GM21447 (cell line): ENCODE results near the gene IQCK.

ENCODE experiments used
- ATAC-seq: cut with Tn5 transposase; IDR thresholded peaks from one replicate; pipeline ENCODE4 v1.9.1; 2021; ENCODE audit not compliant: unreplicated experiment

IQCK gene

DNA sequence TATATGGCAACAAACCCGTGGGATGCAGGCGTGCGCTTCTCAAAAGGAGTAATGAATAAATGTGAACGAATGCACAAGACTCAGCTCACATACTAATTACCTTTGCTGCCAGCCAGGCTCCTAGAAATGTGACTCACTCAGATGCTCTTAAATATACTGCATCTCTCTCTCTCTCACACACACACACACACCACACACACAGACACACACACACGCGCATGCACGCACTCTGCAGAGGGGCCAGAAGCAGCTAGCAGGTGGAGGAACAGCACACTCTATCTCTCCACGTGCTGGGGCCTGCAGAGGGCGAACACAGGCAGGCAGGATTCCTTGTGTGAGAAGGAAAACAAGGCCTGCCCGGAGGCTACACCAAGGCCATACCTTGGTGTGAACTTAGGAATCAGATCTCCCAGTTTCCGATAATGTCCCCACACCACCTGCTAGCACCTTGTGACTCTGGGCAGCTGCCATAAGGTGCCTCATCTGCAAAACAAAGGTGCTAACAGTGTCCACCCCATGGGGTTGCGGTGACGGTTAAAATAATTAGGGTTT is 161.2 kb downstream of the IQCK start:
- no peak for ATAC-seq

GRCh38 chr16:19881028-19881427 is 163.0 kb downstream of the IQCK start:
- no peak for ATAC-seq

DNA sequence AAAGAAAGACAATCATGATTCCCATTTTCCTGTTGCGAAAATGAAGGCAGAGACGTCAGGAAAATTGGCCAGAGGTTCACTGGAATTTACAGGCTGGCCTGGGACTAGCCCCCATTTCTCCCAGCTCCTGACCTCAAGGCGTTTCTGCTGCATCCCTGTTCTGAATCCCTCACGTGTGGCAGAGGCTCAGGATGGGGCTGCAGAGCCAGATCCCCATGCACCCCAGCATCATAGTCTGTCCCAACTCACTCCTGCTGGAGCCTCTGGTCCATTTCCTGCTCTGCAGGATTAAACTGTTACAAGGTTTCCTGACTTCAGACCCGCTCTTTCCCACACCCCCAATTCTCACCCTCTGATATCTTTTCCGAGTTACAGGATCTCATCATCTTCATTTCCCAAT is 163.7 kb downstream of the IQCK start:
- no peak for ATAC-seq

DNA sequence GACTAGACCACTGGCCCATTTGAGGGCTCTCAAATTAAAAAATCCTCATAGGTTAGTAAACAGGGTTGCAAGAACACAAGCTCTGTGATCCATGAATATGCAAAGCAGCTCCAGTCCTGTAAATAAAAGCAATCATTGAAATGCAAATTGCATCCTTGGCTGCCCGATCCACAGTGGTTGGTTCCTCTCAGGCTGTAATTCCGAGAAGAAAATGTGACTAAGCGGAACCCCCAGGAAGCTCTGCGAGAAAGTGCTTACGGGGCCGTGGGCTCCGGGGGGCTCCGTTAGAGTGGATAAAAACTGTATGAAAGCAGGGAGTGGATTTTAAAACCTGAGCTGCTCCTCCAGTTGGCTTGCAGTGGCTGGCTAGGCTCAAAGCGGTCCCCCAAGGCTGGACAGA is 164.1 kb downstream of the IQCK start:
- no peak for ATAC-seq

DNA sequence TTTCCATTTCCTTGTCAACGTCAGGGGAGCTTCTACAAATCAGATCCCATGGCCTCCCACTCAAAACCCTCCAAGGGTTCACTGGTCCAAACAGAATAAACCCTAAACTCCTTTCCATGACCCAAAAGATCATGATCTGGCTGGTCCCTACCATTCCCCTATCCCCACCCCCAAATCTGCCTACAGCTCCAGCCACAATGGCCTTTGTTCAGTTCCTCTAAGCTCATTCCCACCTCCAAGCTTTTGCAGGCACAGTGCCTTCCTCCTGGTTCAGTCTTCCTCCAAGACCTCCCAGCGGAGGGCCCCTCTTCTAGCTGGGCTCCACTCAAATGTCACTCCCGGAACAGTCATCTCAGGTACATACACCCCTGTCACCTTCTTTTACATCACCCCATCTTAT is 164.6 kb downstream of the IQCK start:
- no peak for ATAC-seq

- ATAC-seq: no peak
These were observed 165.4 kb downstream of the IQCK start for GRCh38 chr16:19883296-19883965.

DNA sequence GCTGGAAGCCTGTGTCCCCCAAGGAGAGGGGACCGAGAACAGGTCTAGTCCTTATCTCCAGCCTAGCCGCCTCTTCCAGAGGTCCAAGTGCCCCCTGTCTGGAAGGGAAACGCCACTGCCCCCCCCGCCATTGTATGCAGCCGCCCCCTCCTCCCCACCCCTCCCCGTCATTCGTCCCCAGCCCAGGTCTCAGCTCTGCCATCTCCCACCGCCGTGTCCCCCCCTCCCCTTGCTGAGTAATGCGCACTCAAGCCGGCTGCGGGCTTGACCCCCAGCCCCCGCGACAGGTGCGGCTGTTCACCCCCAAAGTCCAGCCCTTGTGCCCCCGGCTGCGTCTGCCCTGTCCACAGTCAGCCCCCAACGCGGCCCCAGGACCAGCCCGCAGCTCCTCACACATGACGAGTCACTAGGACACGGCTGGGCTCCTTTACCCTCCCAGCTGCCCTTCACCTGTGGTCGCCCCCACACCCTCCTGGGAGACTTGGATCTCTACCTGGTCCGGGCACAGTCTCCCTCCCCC is 166.0 kb downstream of the IQCK start:
- no peak for ATAC-seq

- ATAC-seq: no peak
These were observed 166.8 kb downstream of the IQCK start, which contains the start of gene GPRC5B for GRCh38 chr16:19884611-19885450. TSS of gene GPRC5B (minus strand) at chr16:19884848. CDS start at chr16:19872845, 12,003 bp downstream.

- ATAC-seq: no peak
These were observed 167.5 kb downstream of the IQCK start for GRCh38 chr16:19885451-19886072.

GRCh38 chr16:19886073-19886941 is 168.2 kb downstream of the IQCK start:
- peak; percentile 56 for ATAC-seq

GRCh38 chr16:19888834-19889233 is 170.8 kb downstream of the IQCK start:
- no peak for ATAC-seq

GRCh38 chr16:19890901-19891300 is 172.8 kb downstream of the IQCK start:
- no peak for ATAC-seq

DNA sequence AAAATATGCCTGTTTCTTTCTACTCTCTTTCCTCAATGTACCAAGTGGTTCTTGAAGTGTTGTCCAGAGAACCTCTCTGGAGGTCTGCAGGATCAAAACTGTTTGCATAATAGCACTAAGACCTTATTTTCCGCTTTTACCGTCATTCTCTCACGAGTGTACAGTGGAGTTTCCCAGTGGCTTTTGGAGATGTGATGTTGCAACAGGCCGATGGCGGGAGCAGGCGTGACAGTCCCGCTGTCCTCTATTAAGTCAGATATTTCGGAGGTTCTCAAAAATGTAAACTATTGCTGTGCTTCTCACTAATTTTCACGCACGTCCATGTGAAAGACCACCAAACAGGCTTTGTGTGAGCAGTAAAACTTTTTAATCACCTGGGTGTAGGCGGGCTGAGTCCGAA is 174.8 kb downstream of the IQCK start:
- no peak for ATAC-seq

GRCh38 chr16:19894586-19894985 is 176.5 kb downstream of the IQCK start:
- ATAC-seq: no peak

DNA sequence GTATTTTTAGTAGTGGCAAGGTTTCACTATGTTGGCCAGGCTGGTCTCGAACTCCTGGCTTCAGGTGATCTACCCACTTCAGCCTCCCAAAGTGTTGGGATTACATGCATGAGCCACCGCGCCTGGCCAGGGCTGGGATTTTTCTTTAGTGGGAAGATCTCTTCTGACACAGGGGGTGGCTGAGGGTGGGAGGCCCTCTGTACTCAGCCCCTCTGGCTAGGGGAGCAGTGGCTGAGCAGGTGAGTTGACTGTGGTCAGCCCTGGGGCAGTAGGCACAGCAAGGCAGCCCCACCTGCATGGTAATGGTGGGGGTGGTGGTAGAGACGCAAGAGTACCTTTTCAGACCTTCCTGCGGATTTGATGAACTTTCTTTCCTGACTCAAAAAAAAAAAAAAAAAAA is 178.9 kb downstream of the IQCK start:
- no peak for ATAC-seq

DNA sequence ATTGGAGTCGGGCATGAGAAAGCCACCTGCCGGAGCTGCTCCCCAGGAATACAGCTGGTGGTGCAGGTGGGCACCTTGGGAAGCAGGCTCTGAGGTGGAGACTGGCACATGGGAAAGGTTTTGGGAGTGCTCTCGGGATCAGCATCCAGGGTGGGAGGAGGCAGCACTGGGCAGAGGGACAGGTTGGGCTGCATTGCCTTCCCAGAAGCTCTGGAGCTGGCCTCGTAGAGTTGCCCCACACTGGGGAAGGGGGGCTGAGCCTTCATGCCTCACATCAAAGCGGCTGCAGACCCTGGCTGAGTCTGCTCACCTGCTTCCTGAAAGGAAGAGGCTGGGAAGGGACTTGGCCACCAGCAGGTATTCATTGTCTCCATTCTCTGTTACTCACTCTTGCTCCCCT is 180.1 kb downstream of the IQCK start:
- ATAC-seq: no peak

- ATAC-seq: no peak
These were observed 181.0 kb downstream of the IQCK start for GRCh38 chr16:19898924-19899604.

- no peak for ATAC-seq
These were observed 181.5 kb downstream of the IQCK start for GRCh38 chr16:19899605-19899955.

DNA sequence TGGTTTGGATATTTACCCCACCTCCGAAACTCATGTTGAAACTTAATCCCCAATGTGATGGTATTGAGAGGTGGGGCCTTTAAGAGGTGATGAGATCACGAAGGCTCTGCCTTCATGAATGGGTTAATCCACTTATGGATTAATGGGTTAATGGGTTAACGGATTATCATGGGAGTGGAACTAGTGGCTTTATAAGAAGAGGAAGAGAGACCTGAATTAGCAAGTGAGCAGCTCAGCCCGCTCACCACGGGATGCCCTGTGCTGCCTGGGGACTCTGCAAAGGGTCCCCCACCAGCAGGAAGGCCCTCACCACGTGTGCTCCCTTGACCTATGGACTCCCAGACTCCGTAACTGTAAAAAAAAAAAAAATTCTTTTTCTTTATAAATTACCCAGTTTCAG is 183.1 kb downstream of the IQCK start:
- ATAC-seq: no peak
